Thyroid gland (tissue), 4 donors: ENCODE results near the gene TRANK1.

Source experiments
- CTCF ChIP-seq, 6 experiments: fragments of 200-600 bp in 3 of 6; fragments of 450-650 bp in 3 of 6; sonication (generic) in 3 of 6; IDR thresholded peaks; one replicate each; pipeline ENCODE4 v1.5.1; 2016 to 2019; ENCODE audit warnings: antibody characterized with exemption in 6 of 6, mild to moderate bottlenecking in 2 of 6, inconsistent platforms in 1 of 6, moderate library complexity in 1 of 6
- POLR2A ChIP-seq, 2 donors: fragments of 450-650 bp; IDR thresholded peaks; one replicate each; pipeline ENCODE4 v1.6.1; 2017; ENCODE audit warnings: antibody characterized with exemption in 2 of 2, mild to moderate bottlenecking in 2 of 2, moderate library complexity in 1 of 2

GRCh38 chr3:36964331-36964730 is 19.5 kb upstream of the TRANK1 start:
- TF ChIP-seq CTCF (IDR thresholded peaks at IDR 0.05): no peak
- TF ChIP-seq POLR2A (IDR thresholded peaks at IDR 0.05): no peak
